KOPT-K1 (cell line): ENCODE measurements around the gene STEAP1.

Experiments used
- H3K27ac ChIP-seq: fragments of 200-600 bp; sonication (generic); 2 replicates; pipeline ENCODE4 v1.5.1; 2016; ENCODE audit warnings: antibody characterized with exemption, mild to moderate bottlenecking, low read depth, low read length; ENCODE audit not compliant: poor library complexity, severe bottlenecking
- H3K36me3 ChIP-seq: fragments of 200-600 bp; sonication (generic); 2 replicates; pipeline ENCODE4 v1.5.1; 2017; ENCODE audit warnings: antibody characterized with exemption, mild to moderate bottlenecking, low read length, moderate library complexity; ENCODE audit not compliant: insufficient read depth
- H3K9me3 ChIP-seq: fragments of 200-600 bp; sonication (generic); 2 replicates; pipeline ENCODE4 v1.5.1; 2017; ENCODE audit warnings: antibody characterized with exemption, low read length, mild to moderate bottlenecking; ENCODE audit not compliant: insufficient read depth, poor library complexity, severe bottlenecking

STEAP1 gene

GRCh38 chr7:90188281-90188680 lies 34.0 kb downstream of the STEAP1 start:
- no peaks in the 10 kb centered on the region for H3K9me3 ChIP-seq
- H3K27ac ChIP-seq = no peak overlapping the region
- no peaks in the 10 kb centered on the region for H3K36me3 ChIP-seq

- H3K9me3 ChIP-seq = no peaks in the 10 kb centered on the region
- no peak overlapping the region for H3K27ac ChIP-seq
- H3K36me3 ChIP-seq = no peaks in the 10 kb centered on the region
These were observed 36.7 kb downstream of the STEAP1 start for GRCh38 chr7:90190995-90191394.

- no peaks in the 10 kb centered on the region for H3K36me3 ChIP-seq
- no peaks in the 10 kb centered on the region for H3K9me3 ChIP-seq
- no peak overlapping the region for H3K27ac ChIP-seq
These were observed 37.4 kb downstream of the STEAP1 start for GRCh38 chr7:90191648-90192047.

GRCh38 chr7:90192876-90193750 lies 38.8 kb downstream of the STEAP1 start:
- no peaks in the 10 kb centered on the region for H3K36me3 ChIP-seq
- H3K27ac ChIP-seq = no peak overlapping the region
- H3K9me3 ChIP-seq = no peaks in the 10 kb centered on the region

GRCh38 chr7:90194911-90195809 lies 40.9 kb downstream of the STEAP1 start:
- Histone ChIP-seq H3K27ac (no peak overlapping the region), H3K36me3 (no peaks in the 10 kb centered on the region)

GRCh38 chr7:90201500-90202195 lies 47.4 kb downstream of the STEAP1 start:
- Histone ChIP-seq H3K36me3 (no peaks in the 10 kb centered on the region), H3K27ac (no peak overlapping the region), H3K9me3 (no peaks in the 10 kb centered on the region)

More at GRCh38 chr7:90194911-90195809, 40.9 kb downstream of the STEAP1 start:
- no peaks in the 10 kb centered on the region for H3K9me3 ChIP-seq

GRCh38 chr7:90207956-90208355 lies 53.7 kb downstream of the STEAP1 start:
- Histone ChIP-seq H3K9me3 (no peaks in the 10 kb centered on the region), H3K36me3 (no peaks in the 10 kb centered on the region), H3K27ac (no peak overlapping the region)

GRCh38 chr7:90209776-90210175 lies 55.5 kb downstream of the STEAP1 start:
- no peaks in the 10 kb centered on the region for H3K9me3 ChIP-seq
- H3K27ac ChIP-seq = no peak overlapping the region
- H3K36me3 ChIP-seq = no peaks in the 10 kb centered on the region

- Histone ChIP-seq H3K27ac (no peak overlapping the region), H3K9me3 (no peaks in the 10 kb centered on the region), H3K36me3 (no peaks in the 10 kb centered on the region)
These were observed 56.2 kb downstream of the STEAP1 start for GRCh38 chr7:90210475-90210874.

- Histone ChIP-seq H3K9me3 (no peaks in the 10 kb centered on the region), H3K27ac (no peak overlapping the region), H3K36me3 (no peaks in the 10 kb centered on the region)
These were observed 56.7 kb downstream of the STEAP1 start for GRCh38 chr7:90210981-90211380.

GRCh38 chr7:90211391-90212148 lies 57.3 kb downstream of the STEAP1 start, which contains the start of gene STEAP2:
STEAP2 (plus strand) TSS chr7:90211740; CDS start chr7:90225083, 13,343 bp downstream.
- Histone ChIP-seq H3K9me3 (no peaks in the 10 kb centered on the region), H3K27ac (no peak within 1 kb of the TSS), H3K36me3 (no peaks in the 10 kb centered on the region)

GRCh38 chr7:90212149-90212495 lies 57.9 kb downstream of the STEAP1 start:
- no peaks in the 10 kb centered on the region for H3K9me3 ChIP-seq
- no peak overlapping the region for H3K27ac ChIP-seq
- H3K36me3 ChIP-seq = no peaks in the 10 kb centered on the region

GRCh38 chr7:90213521-90213920 lies 59.3 kb downstream of the STEAP1 start:
- Histone ChIP-seq H3K27ac (no peak overlapping the region), H3K9me3 (no peaks in the 10 kb centered on the region), H3K36me3 (no peaks in the 10 kb centered on the region)
